ENCODE measurements around the gene MYL12A. TPM values are rescaled to one million over a fixed set of nuclear protein-coding genes. Genes with fewer than 3 reads are reported as not detected.

MYL12A gene
- total and polyA plus RNA-seq, 2 experiments from 2014 or later = 206 to 502 TPM

- H3K27ac ChIP-seq (ENCODE audit: low read depth) = peak overlapping the region; percentile 66; the same call in 1 of the 2 replicates
These were observed 10.1 kb downstream of the MYL12A start for GRCh38 chr18:3257627-3258120.

GRCh38 chr18:3260995-3261372 is 13.4 kb downstream of the MYL12A start:
- Histone ChIP-seq H3K79me2 (replicated peaks; ENCODE audit: insufficient read depth) (peaks cover 36% of the 10 kb centered on the region), H3F3A (replicated peaks; ENCODE audit: low read depth) (no peaks in the 10 kb centered on the region), H2AFZ (no peak overlapping the region), H3K4me1 (ENCODE audit: insufficient read depth) (peaks cover 14% of the 10 kb centered on the region), H3K9me2 (ENCODE audit: insufficient read depth) (no peaks in the 10 kb centered on the region), H3K4me2 (peak overlapping the region; percentile 81), H3K36me3 (ENCODE audit: insufficient read depth) (peaks cover 1% of the 10 kb centered on the region; the same call in 1 of the 2 replicates), H4K20me1 (replicated peaks; ENCODE audit: insufficient read depth) (peaks cover 25% of the 10 kb centered on the region), H3K4me3 (peak overlapping the region; percentile 96), H3K27ac (ENCODE audit: low read depth) (peak overlapping the region; percentile 91), H3K27me3 (ENCODE audit: insufficient read depth) (no peaks in the 10 kb centered on the region)
- Mint-ChIP-seq H3K4me1 (peaks cover 45% of the 10 kb centered on the region), H3K27ac (peak overlapping the region; percentile 97), H3K27me3 (ENCODE audit: insufficient read depth, low read depth, poor library complexity) (peaks cover 8% of the 10 kb centered on the region), H3K4me3 (peak overlapping the region; percentile 94), H3K36me3 (ENCODE audit: low read depth) (peaks cover 23% of the 10 kb centered on the region), H3K9me3 (no peaks in the 10 kb centered on the region)
- DNase-seq (ENCODE audit: low spot score) (no peak), ATAC-seq (no peak)
- TF ChIP-seq, protein P1, sequence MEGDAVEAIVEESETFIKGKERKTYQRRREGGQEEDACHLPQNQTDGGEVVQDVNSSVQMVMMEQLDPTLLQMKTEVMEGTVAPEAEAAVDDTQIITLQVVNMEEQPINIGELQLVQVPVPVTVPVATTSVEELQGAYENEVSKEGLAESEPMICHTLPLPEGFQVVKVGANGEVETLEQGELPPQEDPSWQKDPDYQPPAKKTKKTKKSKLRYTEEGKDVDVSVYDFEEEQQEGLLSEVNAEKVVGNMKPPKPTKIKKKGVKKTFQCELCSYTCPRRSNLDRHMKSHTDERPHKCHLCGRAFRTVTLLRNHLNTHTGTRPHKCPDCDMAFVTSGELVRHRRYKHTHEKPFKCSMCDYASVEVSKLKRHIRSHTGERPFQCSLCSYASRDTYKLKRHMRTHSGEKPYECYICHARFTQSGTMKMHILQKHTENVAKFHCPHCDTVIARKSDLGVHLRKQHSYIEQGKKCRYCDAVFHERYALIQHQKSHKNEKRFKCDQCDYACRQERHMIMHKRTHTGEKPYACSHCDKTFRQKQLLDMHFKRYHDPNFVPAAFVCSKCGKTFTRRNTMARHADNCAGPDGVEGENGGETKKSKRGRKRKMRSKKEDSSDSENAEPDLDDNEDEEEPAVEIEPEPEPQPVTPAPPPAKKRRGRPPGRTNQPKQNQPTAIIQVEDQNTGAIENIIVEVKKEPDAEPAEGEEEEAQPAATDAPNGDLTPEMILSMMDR (conservative IDR thresholded peaks at IDR 0.05; ENCODE audit: low read depth in 2 of 2) = no peak
- TF ChIP-seq, protein P2, sequence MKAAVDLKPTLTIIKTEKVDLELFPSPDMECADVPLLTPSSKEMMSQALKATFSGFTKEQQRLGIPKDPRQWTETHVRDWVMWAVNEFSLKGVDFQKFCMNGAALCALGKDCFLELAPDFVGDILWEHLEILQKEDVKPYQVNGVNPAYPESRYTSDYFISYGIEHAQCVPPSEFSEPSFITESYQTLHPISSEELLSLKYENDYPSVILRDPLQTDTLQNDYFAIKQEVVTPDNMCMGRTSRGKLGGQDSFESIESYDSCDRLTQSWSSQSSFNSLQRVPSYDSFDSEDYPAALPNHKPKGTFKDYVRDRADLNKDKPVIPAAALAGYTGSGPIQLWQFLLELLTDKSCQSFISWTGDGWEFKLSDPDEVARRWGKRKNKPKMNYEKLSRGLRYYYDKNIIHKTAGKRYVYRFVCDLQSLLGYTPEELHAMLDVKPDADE (IDR thresholded peaks at IDR 0.05) = no peak
- TF ChIP-seq ZNF331 (CRISPR knock-in tag; IDR thresholded peaks at IDR 0.05; ENCODE audit: low read depth) (no peak), NANOG (IDR thresholded peaks at IDR 0.05; ENCODE audit: borderline replicate concordance) (no peak)

More at GRCh38 chr18:3257627-3258120, 10.1 kb downstream of the MYL12A start:
- Histone ChIP-seq H3K79me2 (replicated peaks; ENCODE audit: insufficient read depth) (peaks cover 15% of the 10 kb centered on the region), H3K4me1 (ENCODE audit: insufficient read depth) (peaks cover 6% of the 10 kb centered on the region), H3F3A (replicated peaks; ENCODE audit: low read depth) (no peaks in the 10 kb centered on the region), H3K4me3 (no peak overlapping the region), H3K27me3 (ENCODE audit: insufficient read depth) (no peaks in the 10 kb centered on the region), H3K36me3 (ENCODE audit: insufficient read depth) (peaks cover 27% of the 10 kb centered on the region), H3K9me2 (ENCODE audit: insufficient read depth) (no peaks in the 10 kb centered on the region), H2AFZ (no peak overlapping the region), H3K4me2 (no peak overlapping the region), H4K20me1 (replicated peaks; ENCODE audit: insufficient read depth) (peaks cover 2% of the 10 kb centered on the region; the same call in 1 of the 2 replicates)
- peaks cover 26% of the 10 kb centered on the region for H3K4me1 Mint-ChIP-seq
- ATAC-seq = no peak
- peaks cover 3% of the 10 kb centered on the region for H3K27me3 Mint-ChIP-seq (ENCODE audit: insufficient read depth, low read depth, poor library complexity)
- peaks cover 55% of the 10 kb centered on the region for H3K36me3 Mint-ChIP-seq (ENCODE audit: low read depth)
- no peak for TF ChIP-seq JUNB (IDR thresholded peaks at IDR 0.05; ENCODE audit: unreplicated experiment)
- H3K9me3 Mint-ChIP-seq = no peaks in the 10 kb centered on the region
- H3K27ac Mint-ChIP-seq = peak overlapping the region; percentile 79; the same call in 1 of the 2 replicates
- no peak overlapping the region for H3K4me3 Mint-ChIP-seq
- DNase-seq (ENCODE audit: low spot score) = no peak
